ENCODE measurements around the gene ELF5. TPM values are rescaled to one million over a fixed set of nuclear protein-coding genes. Genes with fewer than 3 reads are reported as not detected.

ELF5 gene
- total and polyA plus RNA-seq, 2 experiments from 2014 or later = not detected

DNA sequence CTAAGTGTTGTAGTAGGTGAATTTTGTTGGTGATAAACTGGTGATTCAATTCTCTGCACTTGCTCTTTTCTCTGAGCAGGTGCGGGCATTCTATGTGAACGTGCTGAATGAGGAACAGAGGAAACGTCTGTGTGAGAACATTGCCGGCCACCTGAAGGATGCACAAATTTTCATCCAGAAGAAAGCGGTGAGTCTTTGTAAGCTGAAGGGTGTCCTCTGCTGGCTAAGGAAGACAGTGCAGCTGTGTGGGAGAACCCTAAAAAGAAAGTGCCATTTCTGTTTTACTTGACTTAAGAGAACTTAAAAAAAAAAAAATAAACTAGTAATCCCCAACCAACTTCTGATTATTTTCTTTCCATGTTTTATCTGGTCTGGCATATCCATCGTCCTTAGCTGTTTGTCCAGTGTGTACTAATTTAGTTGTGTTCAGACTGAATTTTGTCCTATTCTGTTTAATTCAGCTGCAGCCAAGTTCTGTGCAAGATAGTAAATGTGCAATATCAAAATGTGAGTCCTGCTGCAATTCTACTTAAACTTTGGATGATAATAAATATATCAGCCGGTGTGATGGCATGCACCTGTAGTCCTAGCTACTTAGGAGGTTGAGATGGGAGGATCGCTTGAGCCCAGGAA is 45.3 kb downstream of the ELF5 start:
- in situ Hi-C loops (cut with MboI) = no loop called here
- no peaks in the 10 kb centered on the region for H3K4me1 ChIP-seq (ENCODE audit: insufficient read depth)
- H3K27ac ChIP-seq = no peak overlapping the region
- H3K79me2 ChIP-seq (ENCODE audit: insufficient read depth) = no peaks in the 10 kb centered on the region
- no peaks in the 10 kb centered on the region for H3K9me2 ChIP-seq (ENCODE audit: insufficient read depth)
- peaks cover 56% of the 10 kb centered on the region for H3K36me3 ChIP-seq (ENCODE audit: low read depth)
- no peaks in the 10 kb centered on the region for H4K20me1 ChIP-seq (ENCODE audit: insufficient read depth)
- WGBS, 2 experiments (ENCODE audit: low coverage in 1 of 2, low lambda C conversion rate in 2 of 2, missing lambda C conversion rate in 2 of 2) = 80 to 83% methylated on average over 8 of the region's 8 CpGs
- no peak overlapping the region for H3K9ac ChIP-seq
- H3K4me3 ChIP-seq = no peak overlapping the region
- no peaks in the 10 kb centered on the region for H3F3A ChIP-seq (ENCODE audit: insufficient read depth)
- no peak overlapping the region for H3K4me2 ChIP-seq (ENCODE audit: unreplicated experiment)
- no peaks in the 10 kb centered on the region for H3K9me3 ChIP-seq (ENCODE audit: low read depth)
- H3K27me3 ChIP-seq (replicated peaks; ENCODE audit: insufficient read depth) = no peaks in the 10 kb centered on the region
- DNase-seq = peak; percentile 41
- TF ChIP-seq EZH2phosphoT487 (IDR thresholded peaks at IDR 0.05; ENCODE audit: insufficient read depth, low read depth) = no peak
- no peak for TF ChIP-seq EZH2 (IDR thresholded peaks at IDR 0.05; ENCODE audit: insufficient read depth, poor library complexity, severe bottlenecking)
- no peak overlapping the region for H2AFZ ChIP-seq

DNA sequence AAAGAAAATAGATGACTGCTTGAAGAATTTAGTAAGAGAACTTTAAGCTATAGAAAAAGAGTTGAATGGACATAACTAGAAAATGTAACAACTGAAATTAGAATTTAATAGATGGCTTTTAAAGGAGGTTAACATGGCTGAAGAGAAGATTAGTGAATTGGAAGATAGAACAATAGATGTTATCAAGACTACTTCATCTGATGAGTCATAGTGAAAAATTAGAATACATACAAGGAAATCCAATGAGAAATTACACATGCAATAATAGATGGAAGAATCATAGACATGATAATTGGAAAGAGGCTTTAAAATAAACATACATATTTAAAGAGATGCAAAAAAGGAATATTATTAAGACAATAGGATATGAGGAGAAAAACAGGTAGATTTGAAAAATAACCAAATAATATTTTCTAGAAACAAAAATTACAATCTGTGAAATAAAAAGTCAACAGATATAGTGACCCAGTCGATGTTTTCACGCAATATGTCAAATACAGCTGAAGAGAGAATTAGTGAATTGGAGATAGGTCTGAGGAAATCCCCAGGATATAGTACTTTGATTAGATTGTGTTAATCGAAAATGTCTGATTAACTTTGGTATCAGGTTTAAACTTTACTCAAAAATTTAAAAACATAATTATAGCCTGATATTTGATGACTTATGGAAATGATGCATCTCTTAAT is 46.6 kb downstream of the ELF5 start:
- TF ChIP-seq EZH2phosphoT487 (IDR thresholded peaks at IDR 0.05; ENCODE audit: insufficient read depth, low read depth) (no peak), EZH2 (IDR thresholded peaks at IDR 0.05; ENCODE audit: insufficient read depth, poor library complexity, severe bottlenecking) (no peak)
- WGBS, 2 experiments (ENCODE audit: low coverage in 1 of 2, low lambda C conversion rate in 2 of 2, missing lambda C conversion rate in 2 of 2) = 77 to 86% methylated on average over 3 of the region's 3 CpGs
- Histone ChIP-seq H3K9me2 (ENCODE audit: insufficient read depth) (no peaks in the 10 kb centered on the region), H3K4me2 (ENCODE audit: unreplicated experiment) (no peak overlapping the region), H3K79me2 (ENCODE audit: insufficient read depth) (no peaks in the 10 kb centered on the region), H3K9me3 (ENCODE audit: low read depth) (no peaks in the 10 kb centered on the region), H3K4me1 (ENCODE audit: insufficient read depth) (no peaks in the 10 kb centered on the region), H3K4me3 (no peak overlapping the region), H3K27me3 (replicated peaks; ENCODE audit: insufficient read depth) (no peaks in the 10 kb centered on the region), H3K27ac (no peak overlapping the region), H3F3A (ENCODE audit: insufficient read depth) (no peaks in the 10 kb centered on the region), H2AFZ (no peak overlapping the region), H3K36me3 (ENCODE audit: low read depth) (peaks cover 64% of the 10 kb centered on the region), H3K9ac (no peak overlapping the region), H4K20me1 (ENCODE audit: insufficient read depth) (no peaks in the 10 kb centered on the region)
- in situ Hi-C loops (cut with MboI) = no loop called here
- peak; percentile 18 for DNase-seq

DNA sequence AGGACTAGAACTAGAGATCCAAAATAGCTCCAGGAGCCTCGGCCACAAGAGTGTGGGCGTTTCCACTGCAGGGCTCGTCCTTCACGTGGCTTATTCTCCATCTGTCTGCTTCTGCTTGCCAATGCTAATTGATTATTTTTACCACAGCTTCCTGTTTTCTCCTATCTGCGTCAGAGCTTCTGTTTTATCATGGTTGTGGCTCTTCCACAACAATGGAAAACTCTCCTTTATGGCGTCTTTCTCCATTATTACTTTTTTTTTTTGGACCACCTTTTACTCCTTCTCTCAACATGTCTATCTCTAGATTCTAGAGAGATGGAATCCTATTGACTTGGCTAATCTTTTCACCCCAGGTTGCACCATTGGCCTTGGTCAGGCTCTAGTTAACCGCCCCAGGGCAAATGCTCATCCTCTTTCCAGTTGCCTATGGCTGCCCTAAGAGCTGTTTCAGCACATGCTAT is 49.0 kb downstream of the ELF5 start:
- Histone ChIP-seq H3K9me2 (ENCODE audit: insufficient read depth) (no peaks in the 10 kb centered on the region), H2AFZ (no peak overlapping the region), H3K27me3 (replicated peaks; ENCODE audit: insufficient read depth) (no peaks in the 10 kb centered on the region), H3K79me2 (ENCODE audit: insufficient read depth) (no peaks in the 10 kb centered on the region), H3K27ac (no peak overlapping the region), H3K9ac (no peak overlapping the region), H3K4me3 (no peak overlapping the region), H3K36me3 (ENCODE audit: low read depth) (peaks cover 61% of the 10 kb centered on the region), H3K4me1 (ENCODE audit: insufficient read depth) (no peaks in the 10 kb centered on the region), H3F3A (ENCODE audit: insufficient read depth) (no peaks in the 10 kb centered on the region), H3K4me2 (ENCODE audit: unreplicated experiment) (no peak overlapping the region), H3K9me3 (ENCODE audit: low read depth) (no peaks in the 10 kb centered on the region), H4K20me1 (ENCODE audit: insufficient read depth) (no peaks in the 10 kb centered on the region)
- in situ Hi-C loops (cut with MboI) = no loop called here
- 93 to 94% methylated on average over 7 of the region's 7 CpGs for WGBS, 2 experiments (ENCODE audit: low coverage in 1 of 2, low lambda C conversion rate in 2 of 2, missing lambda C conversion rate in 2 of 2)
- TF ChIP-seq EZH2 (IDR thresholded peaks at IDR 0.05; ENCODE audit: insufficient read depth, poor library complexity, severe bottlenecking) (no peak), EZH2phosphoT487 (IDR thresholded peaks at IDR 0.05; ENCODE audit: insufficient read depth, low read depth) (no peak)
- no peak for DNase-seq

DNA sequence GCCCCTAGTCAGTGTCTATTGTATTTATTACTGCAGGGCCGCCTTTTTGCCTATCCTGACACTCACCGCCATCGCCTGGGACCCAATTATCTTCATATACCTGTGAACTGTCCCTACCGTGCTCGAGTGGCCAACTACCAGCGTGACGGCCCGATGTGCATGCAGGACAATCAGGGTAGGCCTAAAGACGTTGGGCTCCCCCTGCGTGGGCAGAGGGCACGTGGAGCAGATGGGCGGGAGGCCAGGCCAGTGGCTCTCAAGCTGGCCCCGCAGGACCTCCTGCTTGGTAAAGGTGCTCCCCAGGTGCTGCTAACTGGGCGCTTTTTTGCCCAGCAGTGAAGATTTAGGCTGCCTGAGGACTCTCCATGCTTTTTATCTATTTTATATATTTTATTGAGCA is 52.4 kb downstream of the ELF5 start:
- H3K4me2 ChIP-seq (ENCODE audit: unreplicated experiment) = no peak overlapping the region
- H3K9me3 ChIP-seq (ENCODE audit: low read depth) = no peaks in the 10 kb centered on the region
- H3F3A ChIP-seq (ENCODE audit: insufficient read depth) = no peaks in the 10 kb centered on the region
- no peak overlapping the region for H3K4me3 ChIP-seq
- in situ Hi-C loops (cut with MboI) = no loop called here
- no peaks in the 10 kb centered on the region for H3K27me3 ChIP-seq (replicated peaks; ENCODE audit: insufficient read depth)
- H3K9ac ChIP-seq = no peak overlapping the region
- H3K27ac ChIP-seq = no peak overlapping the region
- H4K20me1 ChIP-seq (ENCODE audit: insufficient read depth) = no peaks in the 10 kb centered on the region
- H3K9me2 ChIP-seq (ENCODE audit: insufficient read depth) = no peaks in the 10 kb centered on the region
- no peak for TF ChIP-seq EZH2 (IDR thresholded peaks at IDR 0.05; ENCODE audit: insufficient read depth, poor library complexity, severe bottlenecking)
- TF ChIP-seq EZH2phosphoT487 (IDR thresholded peaks at IDR 0.05; ENCODE audit: insufficient read depth, low read depth) = no peak
- no peaks in the 10 kb centered on the region for H3K79me2 ChIP-seq (ENCODE audit: insufficient read depth)
- H2AFZ ChIP-seq = no peak overlapping the region
- peaks cover 58% of the 10 kb centered on the region for H3K36me3 ChIP-seq (ENCODE audit: low read depth)
- no peaks in the 10 kb centered on the region for H3K4me1 ChIP-seq (ENCODE audit: insufficient read depth)
- no peak for DNase-seq
- WGBS, 2 experiments (ENCODE audit: low coverage in 1 of 2, low lambda C conversion rate in 2 of 2, missing lambda C conversion rate in 2 of 2) = 93 to 95% methylated on average over 14 of the region's 14 CpGs
